Measurements from ENCODE around the gene TWF2.

The TWF2 gene

DNA sequence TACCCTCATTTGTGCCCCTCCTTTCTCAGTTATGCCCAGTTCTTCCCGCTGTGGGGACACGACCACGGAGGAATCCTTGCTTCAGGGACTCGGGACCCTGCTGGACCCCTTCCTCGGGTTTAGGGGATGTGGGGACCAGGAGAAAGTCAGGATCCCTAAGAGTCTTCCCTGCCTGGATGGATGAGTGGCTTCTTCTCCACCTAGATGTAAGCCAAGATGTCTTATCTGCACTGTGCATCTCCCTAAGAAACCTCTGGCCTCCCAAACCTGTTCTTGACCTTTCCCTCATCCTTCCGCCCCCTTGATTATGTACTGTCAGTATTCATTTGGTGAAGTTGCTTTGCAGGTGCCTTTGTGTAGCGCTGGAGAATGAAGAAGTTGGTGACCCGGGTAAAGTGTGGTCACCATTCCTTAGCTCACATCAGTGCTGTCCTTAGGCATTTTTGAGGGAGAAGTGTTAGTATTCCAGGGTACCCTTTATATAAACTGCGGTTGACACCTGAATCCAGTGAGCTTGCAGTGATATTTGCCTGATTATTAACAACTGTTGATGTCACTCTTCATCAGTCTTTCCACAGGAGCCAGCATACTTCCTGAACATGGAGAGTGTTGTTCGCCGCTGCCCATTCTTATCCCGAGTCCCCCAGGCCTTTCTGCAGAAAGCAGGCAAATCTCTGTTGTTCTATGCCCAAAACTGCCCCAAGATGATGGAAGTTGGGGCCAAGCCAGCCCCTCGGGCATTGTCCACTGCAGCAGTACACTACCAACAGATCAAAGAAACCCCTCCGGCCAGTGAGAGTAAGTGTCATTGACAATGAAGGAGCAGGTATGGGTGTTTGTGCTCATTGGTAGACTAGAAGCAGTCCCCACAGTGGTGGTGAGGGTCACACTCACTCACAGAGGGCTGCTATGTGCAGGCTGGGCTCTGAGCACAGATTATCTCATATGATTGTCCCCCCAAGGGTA lies 40.0 kb downstream of the TWF2 start:
- no peak for DNase-seq

GRCh38 chr3:52197842-52198625 lies 40.9 kb downstream of the TWF2 start, which contains the start of gene ALAS1:
ALAS1 (plus strand) TSS chr3:52198160; CDS start chr3:52199242, 1,082 bp downstream.
- DNase-seq: peak; percentile 21

GRCh38 chr3:52197499-52197841 lies 41.5 kb downstream of the TWF2 start:
- DNase-seq: no peak

DNA sequence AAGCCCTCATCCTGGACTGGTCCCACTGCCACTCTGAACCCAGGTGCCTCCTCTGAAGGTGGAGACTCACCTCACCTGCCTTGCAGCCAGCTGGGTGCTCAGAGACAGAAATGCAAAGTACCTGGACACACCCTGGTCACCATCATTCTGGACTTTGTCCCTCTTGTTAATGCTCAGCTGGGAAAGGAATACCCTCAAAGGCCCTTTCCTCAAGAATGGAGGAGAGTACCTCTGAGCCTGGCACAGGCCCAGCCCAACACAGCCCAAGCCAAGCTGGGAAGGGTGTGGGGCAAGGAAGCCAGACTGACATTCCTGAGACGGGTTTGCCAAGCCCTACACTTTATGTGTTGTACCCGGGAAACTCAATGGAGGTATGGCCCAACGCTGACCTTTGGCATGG lies 42.0 kb downstream of the TWF2 start:
- no peak for DNase-seq

DNA sequence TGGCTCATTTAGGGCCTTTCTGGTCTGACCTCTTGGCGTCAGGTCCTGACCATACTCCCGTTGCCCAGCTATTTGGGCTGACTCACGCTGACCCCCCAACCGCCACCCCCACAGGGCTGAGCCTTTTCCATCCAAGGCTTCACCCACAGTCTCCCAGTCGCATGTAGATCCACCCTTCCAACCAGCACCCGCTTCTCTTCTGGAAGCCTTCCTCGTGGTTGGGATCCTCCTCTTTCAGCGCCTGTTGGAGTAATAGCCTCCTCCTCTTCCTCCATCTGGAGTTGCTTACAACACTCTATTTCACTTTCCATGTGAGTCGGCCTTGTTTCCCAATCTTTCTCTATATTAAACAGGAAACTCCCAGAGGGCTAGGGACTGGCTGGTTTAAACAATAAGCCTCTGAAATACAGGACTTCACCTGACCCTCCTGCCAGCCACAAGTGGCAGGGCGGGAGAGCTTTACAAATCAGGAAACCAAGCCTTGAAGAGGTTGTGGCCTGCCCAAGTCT lies 43.1 kb downstream of the TWF2 start:
- no peak for DNase-seq

DNA sequence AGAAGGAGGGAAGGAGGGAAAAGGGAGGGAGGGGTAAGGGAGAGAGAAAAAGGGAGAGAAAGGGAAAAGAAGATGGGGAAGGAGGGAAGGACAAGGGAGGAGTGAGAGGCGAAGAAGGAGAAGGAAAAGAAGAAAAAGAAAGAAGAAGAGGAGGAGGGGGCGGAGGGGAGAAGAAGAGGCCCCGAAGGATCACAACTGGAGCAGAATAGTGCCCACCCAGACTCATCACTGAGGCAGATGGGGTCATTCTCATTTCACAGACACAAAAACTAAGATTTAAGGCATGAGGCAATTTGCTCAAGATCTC lies 43.7 kb downstream of the TWF2 start:
- DNase-seq: no peak

- no peak for DNase-seq
Measured at GRCh38 chr3:52194485-52195290, 44.3 kb downstream of the TWF2 start.

- no peak for DNase-seq
Measured at GRCh38 chr3:52193065-52193464, 45.9 kb downstream of the TWF2 start.

DNA sequence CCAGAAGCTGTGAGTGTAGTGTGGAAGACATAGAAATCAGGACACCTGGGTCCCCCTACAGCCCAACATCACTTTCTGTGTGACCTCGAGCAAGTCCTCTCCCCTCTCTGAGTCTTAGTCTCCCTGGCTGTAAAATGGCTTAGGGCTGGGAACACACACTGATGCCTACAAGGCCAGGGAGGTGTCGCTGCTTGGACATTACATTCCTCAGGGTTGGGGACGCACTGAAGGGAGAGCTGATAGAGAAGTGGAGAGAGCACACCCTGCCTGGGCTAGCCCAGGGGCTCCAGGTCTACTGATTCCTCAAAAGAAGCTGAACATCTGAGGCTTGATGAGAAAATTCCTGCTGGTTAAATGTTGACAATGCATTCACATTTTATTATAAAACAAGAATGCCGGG lies 47.3 kb downstream of the TWF2 start:
- DNase-seq: no peak

GRCh38 chr3:52190294-52191074 lies 48.5 kb downstream of the TWF2 start:
- DNase-seq: no peak

- DNase-seq: no peak
Measured at GRCh38 chr3:52188556-52188955, 50.4 kb downstream of the TWF2 start.

DNA sequence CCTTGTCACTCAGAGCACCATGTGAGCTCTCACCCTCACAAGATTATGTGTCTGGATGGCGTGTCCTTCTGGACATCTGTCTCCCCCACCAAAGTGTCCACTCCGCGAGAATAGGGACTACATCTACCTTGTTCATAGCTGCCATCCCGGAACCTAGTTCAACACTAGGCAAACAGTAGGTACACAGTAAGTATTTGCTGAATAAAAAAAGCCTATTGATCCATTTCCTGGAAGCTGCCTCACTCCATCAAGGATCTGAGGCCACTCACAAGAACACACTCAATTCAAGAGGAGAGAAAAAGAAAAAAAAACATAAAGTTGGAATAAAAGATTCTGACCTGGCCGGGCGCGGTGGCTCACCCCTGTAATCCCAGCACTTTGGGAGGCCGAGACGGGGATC lies 52.2 kb downstream of the TWF2 start:
- DNase-seq: no peak

DNA sequence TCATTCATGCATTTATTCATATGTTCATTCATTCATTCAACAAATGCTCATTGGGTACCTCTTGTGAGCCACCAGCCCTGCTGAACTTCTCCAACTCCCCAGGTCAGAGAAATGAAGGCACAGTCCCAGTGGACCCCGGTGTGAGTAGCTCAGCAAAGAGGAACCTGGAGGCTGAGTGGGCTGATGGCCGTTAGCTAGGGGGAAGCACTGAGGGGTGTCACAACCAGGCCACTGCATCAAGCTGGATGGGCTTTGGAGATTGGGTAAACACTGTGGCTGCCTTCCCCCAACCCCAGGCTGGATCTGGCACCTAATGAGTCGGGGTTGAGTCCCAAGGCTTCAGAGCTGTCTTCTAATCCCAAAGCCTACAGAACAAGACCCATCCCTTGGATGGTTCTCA lies 53.1 kb downstream of the TWF2 start:
- no peak for DNase-seq

DNA sequence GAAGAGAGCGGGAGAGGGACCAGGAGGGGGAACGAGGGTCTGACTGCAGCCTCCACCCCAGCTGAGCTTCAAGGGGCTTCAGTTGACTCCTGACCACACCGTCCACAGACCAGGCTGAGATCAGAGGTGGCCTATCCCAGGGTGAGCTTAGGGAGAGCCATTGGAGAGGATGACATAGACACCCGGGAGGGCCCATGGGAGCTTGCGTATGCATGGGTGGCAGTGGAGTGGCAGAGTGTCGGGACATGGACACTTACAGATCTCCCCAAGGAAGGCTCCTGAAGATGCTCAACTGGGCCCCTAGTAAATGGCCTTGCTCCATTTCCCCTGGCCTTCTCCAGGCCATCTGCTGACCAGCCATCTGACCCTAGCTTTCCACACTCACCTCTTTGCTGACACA lies 53.6 kb downstream of the TWF2 start:
- no peak for DNase-seq

DNA sequence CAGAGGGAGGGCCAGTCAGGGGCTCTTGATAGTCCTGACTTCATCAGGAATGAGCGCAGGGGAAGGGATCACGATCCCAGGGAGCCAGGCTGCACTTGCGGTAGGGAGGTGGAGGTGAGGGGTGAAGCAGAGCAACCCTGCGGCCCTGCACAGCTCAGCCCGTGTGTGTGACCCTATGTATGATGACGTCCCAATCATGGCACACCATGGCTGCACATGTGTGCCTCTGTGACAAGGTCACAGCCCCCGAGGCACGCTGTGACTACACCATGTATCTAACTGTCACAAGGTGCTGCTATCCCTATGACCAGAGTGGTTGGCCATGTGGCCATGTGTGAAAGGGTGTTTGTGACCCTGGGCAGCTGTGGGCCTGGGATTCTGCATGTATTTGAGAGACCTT lies 54.3 kb downstream of the TWF2 start:
- no peak for DNase-seq

- no peak for DNase-seq
Measured at GRCh38 chr3:52183786-52184445, 55.0 kb downstream of the TWF2 start.

GRCh38 chr3:52182691-52183090 lies 56.3 kb downstream of the TWF2 start:
- DNase-seq: no peak

GRCh38 chr3:52182196-52182595 lies 56.8 kb downstream of the TWF2 start:
- DNase-seq: no peak

DNA sequence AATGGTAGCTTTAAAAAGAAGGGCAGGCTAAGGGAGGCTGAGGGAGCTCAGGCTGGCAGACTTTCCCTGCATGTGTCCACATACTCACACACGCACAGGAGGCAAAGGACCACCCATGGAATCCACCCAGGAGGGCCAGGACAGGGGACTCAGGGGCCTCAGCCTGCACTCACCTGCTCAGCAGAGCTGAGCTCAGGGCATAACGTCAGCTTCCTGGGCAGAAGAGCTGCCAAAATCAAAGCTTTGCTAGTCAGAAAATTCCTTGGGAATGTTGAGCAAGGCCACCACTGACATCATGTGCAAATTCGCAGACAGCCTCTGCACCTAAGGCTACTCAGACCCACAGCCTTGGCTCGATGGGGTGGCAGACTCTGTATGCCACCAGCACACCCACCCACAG lies 57.4 kb downstream of the TWF2 start:
- DNase-seq: no peak

Measured in NCI-H1417 treated with DMSO at 0.1 percent for 48 hours (cell line).